NK-92 (cell line): ENCODE results near the gene BHLHA15.

Experiments
- DNase-seq: peaks from one replicate; lab custom pipeline; 2025; ENCODE audit not compliant: unreplicated experiment; lab: John Stamatoyannopoulos, UW

BHLHA15 gene

GRCh38 chr7:98186452-98187137, 24.6 kb upstream of the BHLHA15 start:
- DNase-seq = no peak

GRCh38 chr7:98187138-98187502, 24.1 kb upstream of the BHLHA15 start:
- DNase-seq = no peak

GRCh38 chr7:98189559-98189958, 21.7 kb upstream of the BHLHA15 start:
- DNase-seq = no peak

GRCh38 chr7:98191668-98192431, 19.4 kb upstream of the BHLHA15 start:
- no peak for DNase-seq

- no peak for DNase-seq
These were observed 18.3 kb upstream of the BHLHA15 start for GRCh38 chr7:98192781-98193457.

GRCh38 chr7:98193474-98194180, 17.6 kb upstream of the BHLHA15 start:
- DNase-seq = no peak

GRCh38 chr7:98194186-98194585, 17.1 kb upstream of the BHLHA15 start:
- no peak for DNase-seq

GRCh38 chr7:98194672-98195457, 16.4 kb upstream of the BHLHA15 start:
- no peak for DNase-seq

- DNase-seq = no peak
These were observed 14.3 kb upstream of the BHLHA15 start for GRCh38 chr7:98196706-98197605.

GRCh38 chr7:98199131-98199530, 12.1 kb upstream of the BHLHA15 start:
- DNase-seq = no peak

- DNase-seq = no peak
These were observed 10.9 kb upstream of the BHLHA15 start for GRCh38 chr7:98200364-98200763.

- DNase-seq = no peak
These were observed 8.7 kb upstream of the BHLHA15 start for GRCh38 chr7:98202367-98203195.

GRCh38 chr7:98203261-98203963, 7.8 kb upstream of the BHLHA15 start:
- DNase-seq = no peak

- no peak for DNase-seq
These were observed 7.2 kb upstream of the BHLHA15 start for GRCh38 chr7:98203964-98204605.

GRCh38 chr7:98204670-98205069, 6.6 kb upstream of the BHLHA15 start:
- DNase-seq = no peak

- no peak for DNase-seq
These were observed 5.9 kb upstream of the BHLHA15 start for GRCh38 chr7:98205162-98205845.
